ENCODE data around the gene NR2E1.

DNA sequence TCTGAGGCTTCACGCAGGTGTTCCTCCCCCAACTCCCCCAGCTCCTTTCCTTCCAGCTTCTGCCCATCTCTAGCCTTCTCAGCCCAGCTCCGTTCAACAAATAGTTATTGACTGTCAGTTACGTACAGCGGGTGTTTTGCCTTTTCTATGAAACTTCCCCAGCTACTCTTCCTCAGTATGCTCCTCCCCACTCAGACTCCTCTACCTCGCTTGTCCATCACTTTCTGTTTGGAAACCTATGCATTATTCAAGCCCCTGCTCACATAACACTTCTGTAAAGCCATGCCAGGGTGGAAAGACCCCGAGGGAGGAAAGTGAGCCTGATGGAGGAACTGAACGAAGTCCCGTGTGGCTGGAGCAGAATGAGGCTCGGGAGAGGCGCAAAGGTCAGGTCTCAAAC is 44.2 kb upstream of the NR2E1 start:
- TF ChIP-seq POLR2A (IDR thresholded peaks at IDR 0.05): no peak
- TF ChIP-seq, protein P1, sequence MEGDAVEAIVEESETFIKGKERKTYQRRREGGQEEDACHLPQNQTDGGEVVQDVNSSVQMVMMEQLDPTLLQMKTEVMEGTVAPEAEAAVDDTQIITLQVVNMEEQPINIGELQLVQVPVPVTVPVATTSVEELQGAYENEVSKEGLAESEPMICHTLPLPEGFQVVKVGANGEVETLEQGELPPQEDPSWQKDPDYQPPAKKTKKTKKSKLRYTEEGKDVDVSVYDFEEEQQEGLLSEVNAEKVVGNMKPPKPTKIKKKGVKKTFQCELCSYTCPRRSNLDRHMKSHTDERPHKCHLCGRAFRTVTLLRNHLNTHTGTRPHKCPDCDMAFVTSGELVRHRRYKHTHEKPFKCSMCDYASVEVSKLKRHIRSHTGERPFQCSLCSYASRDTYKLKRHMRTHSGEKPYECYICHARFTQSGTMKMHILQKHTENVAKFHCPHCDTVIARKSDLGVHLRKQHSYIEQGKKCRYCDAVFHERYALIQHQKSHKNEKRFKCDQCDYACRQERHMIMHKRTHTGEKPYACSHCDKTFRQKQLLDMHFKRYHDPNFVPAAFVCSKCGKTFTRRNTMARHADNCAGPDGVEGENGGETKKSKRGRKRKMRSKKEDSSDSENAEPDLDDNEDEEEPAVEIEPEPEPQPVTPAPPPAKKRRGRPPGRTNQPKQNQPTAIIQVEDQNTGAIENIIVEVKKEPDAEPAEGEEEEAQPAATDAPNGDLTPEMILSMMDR (IDR thresholded peaks at IDR 0.05): no peak
